ENCODE results near the gene GLTPD2.
"Not testable (repeated sequence)": the region's sequence is repeated elsewhere in the genome, so short reads cannot be mapped to it uniquely, and the experiment has no call there.

GLTPD2 gene

GRCh38 chr17:4811471-4811870 lies 22.7 kb downstream of the GLTPD2 start:
- no peak for DNase-seq

- DNase-seq = no peak
Observed at GRCh38 chr17:4812690-4813089, 23.9 kb downstream of the GLTPD2 start.

GRCh38 chr17:4815043-4815675 lies 26.4 kb downstream of the GLTPD2 start:
- DNase-seq = peak in 1 of 2 experiments; percentile 1

- no peak for DNase-seq
Observed at GRCh38 chr17:4816826-4817225, 28.1 kb downstream of the GLTPD2 start.

GRCh38 chr17:4818276-4818675 lies 29.5 kb downstream of the GLTPD2 start:
- DNase-seq = no peak

GRCh38 chr17:4822835-4823234 lies 34.1 kb downstream of the GLTPD2 start:
- DNase-seq = no peak

- no peak for DNase-seq
Observed at GRCh38 chr17:4823373-4824089, 34.8 kb downstream of the GLTPD2 start.

- DNase-seq = no peak
Observed at GRCh38 chr17:4827399-4827798, 38.6 kb downstream of the GLTPD2 start.

GRCh38 chr17:4832829-4833177 lies 44.0 kb downstream of the GLTPD2 start:
- not testable (repeated sequence) for DNase-seq

- DNase-seq = peak; percentile 50 to 52
Observed at GRCh38 chr17:4833178-4833940, 44.6 kb downstream of the GLTPD2 start, which contains the start of gene MINK1. Gene MINK1, plus strand, starts transcription at chr17:4833340. Its CDS starts 244 bp downstream, at chr17:4833584.

GRCh38 chr17:4833941-4834680 lies 45.3 kb downstream of the GLTPD2 start:
- no peak for DNase-seq

GRCh38 chr17:4834681-4835020 lies 45.9 kb downstream of the GLTPD2 start:
- no peak for DNase-seq

- DNase-seq = no peak
Observed at GRCh38 chr17:4836221-4836620, 47.5 kb downstream of the GLTPD2 start.

- no peak for DNase-seq
Observed at GRCh38 chr17:4837471-4838308, 48.9 kb downstream of the GLTPD2 start.

- no peak for DNase-seq
Observed at GRCh38 chr17:4838309-4838785, 49.6 kb downstream of the GLTPD2 start.

- DNase-seq = no peak
Observed at GRCh38 chr17:4839221-4839620, 50.5 kb downstream of the GLTPD2 start.

Data from Kasumi-1 (cell line).